Left kidney (tissue), 2 donors: Measurements from ENCODE around the gene WDFY4. TPM values are rescaled to one million over a fixed set of nuclear protein-coding genes. Genes with fewer than 3 reads are reported as not detected.

Experiments used
- DNase-seq: peaks from one replicate; pipeline ENCODE4 v3.0.0-alpha.2; 2013
- polyA plus RNA-seq: library from polyadenylated mRNA; unstranded; fragments of 120-200 nt; gene quantifications from one replicate; pipeline ENCODE4 v1.2.1, GENCODE V29; 2013; ENCODE audit not compliant: insufficient read length

Gene WDFY4
- polyA plus RNA-seq, 1 donor: 2.1 TPM

- DNase-seq: no peak
Observed at GRCh38 chr10:48872234-48872633, 187.6 kb downstream of the WDFY4 start.

GRCh38 chr10:48878091-48878490 is 193.4 kb downstream of the WDFY4 start:
- no peak for DNase-seq

GRCh38 chr10:48879451-48879850 is 194.8 kb downstream of the WDFY4 start:
- DNase-seq: no peak

- no peak for DNase-seq
Observed at GRCh38 chr10:48880016-48880705, 195.5 kb downstream of the WDFY4 start.

- no peak for DNase-seq
Observed at GRCh38 chr10:48881937-48882336, 197.3 kb downstream of the WDFY4 start.

GRCh38 chr10:48882881-48883280 is 198.2 kb downstream of the WDFY4 start:
- no peak for DNase-seq

GRCh38 chr10:48883701-48884100 is 199.0 kb downstream of the WDFY4 start:
- no peak for DNase-seq

- DNase-seq: no peak
Observed at GRCh38 chr10:48884179-48885045, 199.7 kb downstream of the WDFY4 start.

GRCh38 chr10:48885376-48885775 is 200.7 kb downstream of the WDFY4 start:
- DNase-seq: no peak

- DNase-seq: no peak
Observed at GRCh38 chr10:48887982-48888381, 203.3 kb downstream of the WDFY4 start.

GRCh38 chr10:48890888-48891850 is 206.5 kb downstream of the WDFY4 start:
- no peak for DNase-seq

GRCh38 chr10:48894911-48895802 is 210.5 kb downstream of the WDFY4 start:
- DNase-seq: no peak

- DNase-seq: no peak
Observed at GRCh38 chr10:48895803-48896195, 211.1 kb downstream of the WDFY4 start.

GRCh38 chr10:48896756-48897440 is 212.2 kb downstream of the WDFY4 start:
- no peak for DNase-seq

- no peak for DNase-seq
Observed at GRCh38 chr10:48897441-48897790, 212.7 kb downstream of the WDFY4 start.

GRCh38 chr10:48898426-48898825 is 213.8 kb downstream of the WDFY4 start:
- DNase-seq: no peak

- no peak for DNase-seq
Observed at GRCh38 chr10:48899781-48900180, 215.1 kb downstream of the WDFY4 start.

- DNase-seq: no peak
Observed at GRCh38 chr10:48900371-48900801, 215.7 kb downstream of the WDFY4 start.

GRCh38 chr10:48901319-48901718 is 216.6 kb downstream of the WDFY4 start:
- peak; percentile 18 for DNase-seq

- DNase-seq: no peak
Observed at GRCh38 chr10:48902096-48902495, 217.4 kb downstream of the WDFY4 start.

- no peak for DNase-seq
Observed at GRCh38 chr10:48903151-48903550, 218.5 kb downstream of the WDFY4 start.
